Thyroid gland (tissue), 4 donors: Measurements from ENCODE around the gene TOM1L2.

Experiments used
- POLR2A ChIP-seq, 2 donors: fragments of 450-650 bp; IDR thresholded peaks; one replicate each; pipeline ENCODE4 v1.6.1; 2017; ENCODE audit warnings: antibody characterized with exemption in 2 of 2, mild to moderate bottlenecking in 2 of 2, moderate library complexity in 1 of 2
- TF ChIP-seq, protein P1 (sequence below), 6 experiments: fragments of 200-600 bp in 3 of 6; fragments of 450-650 bp in 3 of 6; sonication (generic) in 3 of 6; IDR thresholded peaks; one replicate each; pipeline ENCODE4 v1.5.1; 2016 to 2019; ENCODE audit warnings: antibody characterized with exemption in 6 of 6, mild to moderate bottlenecking in 2 of 6, inconsistent platforms in 1 of 6, moderate library complexity in 1 of 6

DNA sequence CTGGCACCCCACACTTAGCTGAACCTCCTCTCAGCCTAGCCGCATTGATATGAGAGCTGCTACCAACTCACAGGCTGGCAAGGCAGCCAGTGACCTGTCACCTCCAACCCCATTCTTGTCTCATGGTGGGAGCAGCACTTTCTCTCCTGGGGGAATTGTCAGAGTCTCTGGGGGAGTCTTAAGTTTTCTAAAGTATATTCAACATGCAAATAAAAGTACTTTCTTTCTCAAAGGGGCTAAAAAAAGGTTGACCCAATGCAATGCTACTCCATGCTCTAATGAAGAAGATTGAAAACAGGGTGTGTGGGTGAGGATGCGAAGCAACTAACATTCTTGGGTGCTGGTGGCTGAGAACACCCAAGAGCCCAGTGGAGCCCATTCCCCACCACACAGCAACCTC lies 82.3 kb downstream of the TOM1L2 start:
- TF ChIP-seq, protein P1, sequence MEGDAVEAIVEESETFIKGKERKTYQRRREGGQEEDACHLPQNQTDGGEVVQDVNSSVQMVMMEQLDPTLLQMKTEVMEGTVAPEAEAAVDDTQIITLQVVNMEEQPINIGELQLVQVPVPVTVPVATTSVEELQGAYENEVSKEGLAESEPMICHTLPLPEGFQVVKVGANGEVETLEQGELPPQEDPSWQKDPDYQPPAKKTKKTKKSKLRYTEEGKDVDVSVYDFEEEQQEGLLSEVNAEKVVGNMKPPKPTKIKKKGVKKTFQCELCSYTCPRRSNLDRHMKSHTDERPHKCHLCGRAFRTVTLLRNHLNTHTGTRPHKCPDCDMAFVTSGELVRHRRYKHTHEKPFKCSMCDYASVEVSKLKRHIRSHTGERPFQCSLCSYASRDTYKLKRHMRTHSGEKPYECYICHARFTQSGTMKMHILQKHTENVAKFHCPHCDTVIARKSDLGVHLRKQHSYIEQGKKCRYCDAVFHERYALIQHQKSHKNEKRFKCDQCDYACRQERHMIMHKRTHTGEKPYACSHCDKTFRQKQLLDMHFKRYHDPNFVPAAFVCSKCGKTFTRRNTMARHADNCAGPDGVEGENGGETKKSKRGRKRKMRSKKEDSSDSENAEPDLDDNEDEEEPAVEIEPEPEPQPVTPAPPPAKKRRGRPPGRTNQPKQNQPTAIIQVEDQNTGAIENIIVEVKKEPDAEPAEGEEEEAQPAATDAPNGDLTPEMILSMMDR (IDR thresholded peaks at IDR 0.05): no peak
- no peak for TF ChIP-seq POLR2A (IDR thresholded peaks at IDR 0.05)
